GM10248 (cell line): ENCODE results near the gene PNMT.

ENCODE experiments used
- CTCF ChIA-PET: fragments of 300-600 bp; sonication (Branson Sonifier 250); formaldehyde crosslinking; extraction: SDS; loops from one replicate; lab custom pipeline; 2021; ENCODE audit warnings: antibody characterized with exemption; lab: Yijun Ruan, JAX
- POLR2A ChIA-PET: fragments of 350-650 bp; sonication (Branson Sonifier 250); formaldehyde crosslinking; extraction: SDS; loops from one replicate; lab custom pipeline; 2020; ENCODE audit warnings: antibody characterized with exemption; lab: Yijun Ruan, JAX
- DNase-seq: peaks from one replicate; pipeline ENCODE4 v3.0.0; 2012; ENCODE audit errors: extremely low spot score
- TF ChIP-seq, protein P1 (sequence below): IDR thresholded peaks from 2 replicates; pipeline ENCODE4 v1.5.1; 2012; ENCODE audit warnings: mild to moderate bottlenecking, low read depth; ENCODE audit errors: extremely low read depth, missing control alignments, control extremely low read depth

PNMT gene

DNA sequence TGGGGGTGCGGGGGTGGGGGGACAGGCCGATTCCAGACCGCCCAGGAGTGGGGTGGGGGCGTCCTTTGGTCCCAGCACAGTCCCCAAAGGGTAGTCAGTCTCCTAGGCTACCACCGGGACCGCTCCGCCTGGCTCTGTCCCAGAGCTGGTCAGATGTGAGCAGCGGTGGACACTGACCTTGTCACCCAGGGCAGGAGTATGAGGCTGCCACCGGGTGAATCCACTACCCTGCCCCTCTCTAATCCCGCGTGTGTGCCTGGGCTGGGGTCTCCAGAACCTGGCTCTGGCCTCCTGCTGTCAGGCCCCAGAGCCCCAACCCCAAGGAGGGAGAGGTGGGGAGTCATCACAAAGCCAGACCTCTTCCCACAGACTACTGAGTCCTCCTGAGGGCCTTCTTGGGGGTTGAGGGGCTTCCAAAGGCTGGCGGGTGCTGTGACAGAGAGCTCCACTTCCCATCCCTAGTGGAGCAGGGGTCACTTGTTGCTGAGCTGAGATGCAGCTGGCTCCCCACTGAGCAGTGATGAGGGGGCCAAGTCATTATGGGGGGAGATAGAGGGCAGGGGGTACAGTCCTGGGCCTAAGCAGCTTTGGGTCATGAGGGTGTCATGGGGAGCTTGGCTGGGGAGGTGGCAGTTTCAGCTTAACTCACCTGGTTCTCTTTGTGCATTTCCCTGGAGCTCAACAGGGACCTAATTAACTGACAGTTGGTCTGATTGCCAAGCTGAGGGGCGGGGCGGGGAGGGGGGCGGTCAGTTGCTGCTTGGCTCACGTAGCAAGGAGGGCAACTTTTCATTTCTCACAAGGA lies 40.3 kb upstream of the PNMT start:
- CTCF ChIA-PET: interaction anchor here (0.9 to 1.9 kb wide), 8 partner anchors 8 to 128 kb away, joined by 3 to 5 read pairs (median 4); partner anchors contain the start of gene MIEN1

DNA sequence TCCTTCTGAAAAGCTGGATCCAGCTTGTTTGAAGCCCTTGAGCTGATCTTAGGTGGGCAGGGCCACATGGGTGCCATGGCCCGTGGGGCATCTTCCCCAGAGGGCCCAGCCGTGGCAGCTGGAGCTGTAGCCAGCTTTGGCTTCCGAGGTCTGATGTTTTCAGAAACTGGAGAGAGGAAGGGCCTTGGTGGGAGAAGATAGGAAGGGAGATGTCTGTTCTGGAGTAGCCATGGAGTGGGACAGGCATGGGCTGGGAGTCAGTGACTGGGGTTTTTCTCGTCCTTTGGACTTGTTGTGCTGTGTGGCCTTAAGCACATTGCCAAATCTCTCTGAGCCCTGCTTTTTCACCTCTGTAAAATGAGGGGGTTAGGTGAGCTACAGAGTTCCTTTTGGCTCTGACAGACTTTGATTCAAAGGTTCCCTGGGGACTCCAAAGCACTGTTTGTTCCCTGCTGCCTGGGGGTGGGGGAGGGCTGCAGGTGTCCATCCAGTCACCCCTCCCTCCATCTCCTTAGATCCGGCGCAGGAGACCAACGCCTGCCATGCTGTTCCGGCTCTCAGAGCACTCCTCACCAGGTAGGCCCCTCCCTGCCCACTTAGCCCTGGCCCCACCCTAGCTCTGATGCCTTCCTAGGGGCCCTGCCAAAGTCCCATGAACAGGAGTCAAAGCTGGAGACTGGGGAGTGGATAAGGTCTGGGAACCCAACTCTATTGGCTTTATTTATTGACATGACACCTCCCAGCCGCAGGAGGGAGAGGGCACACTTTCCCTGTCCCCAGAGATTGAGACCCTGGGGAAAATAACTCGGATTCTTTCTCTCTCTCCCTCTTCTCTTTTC lies 39.4 kb upstream of the PNMT start:
- POLR2A ChIA-PET: no interaction called here

More for the DNA sequence above, 40.3 kb upstream of the PNMT start:
- POLR2A ChIA-PET: no interaction called here
- DNase-seq: no peak
- TF ChIP-seq, protein P1, sequence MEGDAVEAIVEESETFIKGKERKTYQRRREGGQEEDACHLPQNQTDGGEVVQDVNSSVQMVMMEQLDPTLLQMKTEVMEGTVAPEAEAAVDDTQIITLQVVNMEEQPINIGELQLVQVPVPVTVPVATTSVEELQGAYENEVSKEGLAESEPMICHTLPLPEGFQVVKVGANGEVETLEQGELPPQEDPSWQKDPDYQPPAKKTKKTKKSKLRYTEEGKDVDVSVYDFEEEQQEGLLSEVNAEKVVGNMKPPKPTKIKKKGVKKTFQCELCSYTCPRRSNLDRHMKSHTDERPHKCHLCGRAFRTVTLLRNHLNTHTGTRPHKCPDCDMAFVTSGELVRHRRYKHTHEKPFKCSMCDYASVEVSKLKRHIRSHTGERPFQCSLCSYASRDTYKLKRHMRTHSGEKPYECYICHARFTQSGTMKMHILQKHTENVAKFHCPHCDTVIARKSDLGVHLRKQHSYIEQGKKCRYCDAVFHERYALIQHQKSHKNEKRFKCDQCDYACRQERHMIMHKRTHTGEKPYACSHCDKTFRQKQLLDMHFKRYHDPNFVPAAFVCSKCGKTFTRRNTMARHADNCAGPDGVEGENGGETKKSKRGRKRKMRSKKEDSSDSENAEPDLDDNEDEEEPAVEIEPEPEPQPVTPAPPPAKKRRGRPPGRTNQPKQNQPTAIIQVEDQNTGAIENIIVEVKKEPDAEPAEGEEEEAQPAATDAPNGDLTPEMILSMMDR: no peak

DNA sequence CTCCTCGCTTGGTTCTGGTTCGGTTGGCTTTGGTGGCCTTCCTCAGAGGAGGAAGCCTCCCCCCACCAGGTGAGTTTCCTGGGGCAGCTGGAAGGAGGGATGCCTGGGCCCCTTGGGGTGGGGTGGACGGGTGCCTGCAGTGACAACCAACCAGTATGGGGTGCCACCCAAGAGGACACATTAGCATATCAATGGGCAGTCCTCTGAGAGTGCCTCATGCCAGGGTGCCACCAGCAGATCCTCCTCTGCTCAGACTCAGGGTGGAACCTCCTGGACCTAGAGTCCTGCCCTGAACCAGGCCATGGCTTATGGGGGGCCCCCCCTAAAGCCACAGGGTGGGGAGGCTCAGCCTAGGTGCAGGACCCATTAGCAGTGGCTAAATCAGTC lies 38.8 kb upstream of the PNMT start:
- ChIA-PET CTCF (interaction anchor here (1.9 to 6.5 kb wide), 6 partner anchors 7 to 127 kb away, joined by 4 to 166 read pairs (median 6); no protein-coding TSS in a partner anchor), POLR2A (no interaction called here)
- DNase-seq: no peak
- TF ChIP-seq, protein P1: no peak

More for the DNA sequence above, 39.4 kb upstream of the PNMT start:
- TF ChIP-seq, protein P1: no peak
- DNase-seq: no peak
- CTCF ChIA-PET: interaction anchor here (0.9 to 1.9 kb wide), 8 partner anchors 9 to 127 kb away, joined by 3 to 5 read pairs (median 4); partner anchors contain the start of gene MIEN1

DNA sequence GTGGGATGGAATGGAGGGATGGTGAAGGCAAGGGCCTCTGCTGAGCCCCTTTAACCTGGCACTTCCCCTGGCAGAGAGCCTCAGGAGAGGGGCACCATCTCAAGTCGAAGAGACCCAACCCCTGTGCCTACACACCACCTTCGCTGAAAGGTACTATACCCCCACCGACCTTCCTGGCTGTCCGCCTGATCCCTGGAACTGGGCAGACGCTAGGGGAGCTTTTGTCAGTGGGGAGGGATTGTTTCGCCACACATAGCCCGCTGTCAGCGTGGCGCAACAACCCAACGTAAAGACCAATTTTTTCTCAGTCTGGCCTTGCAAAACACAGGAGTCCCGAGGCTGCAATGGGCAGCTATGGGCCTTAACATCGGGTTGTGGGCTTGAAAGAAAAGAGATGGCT lies 38.4 kb upstream of the PNMT start:
- ChIA-PET POLR2A (no interaction called here), CTCF (interaction anchor here (1.9 to 6.5 kb wide), 6 partner anchors 7 to 126 kb away, joined by 4 to 166 read pairs (median 6); no protein-coding TSS in a partner anchor)
- DNase-seq: no peak
- TF ChIP-seq, protein P1: no peak

DNA sequence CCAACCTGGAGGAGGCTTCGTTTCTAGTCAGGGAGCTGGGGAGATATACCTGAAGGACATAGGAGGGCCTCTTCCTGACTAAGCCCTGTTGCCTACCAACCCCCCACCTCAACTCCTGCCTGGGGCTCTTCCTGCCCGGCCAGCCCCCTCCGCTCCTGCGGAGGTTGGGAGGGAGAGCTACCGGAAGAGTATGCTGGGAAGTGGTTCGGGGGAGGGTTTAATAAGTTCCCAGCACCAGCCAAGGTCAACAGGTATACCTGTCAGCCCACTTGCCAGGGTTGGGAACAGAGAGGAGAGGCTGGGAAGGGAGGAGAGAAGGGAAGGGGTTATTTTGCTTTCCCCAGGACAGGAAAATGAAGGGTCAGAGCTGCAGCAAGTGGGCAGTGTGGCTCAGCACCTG lies 36.9 kb upstream of the PNMT start:
- POLR2A ChIA-PET: no interaction called here
- TF ChIP-seq, protein P1: no peak
- CTCF ChIA-PET: interaction anchor here (1.6 to 6.5 kb wide), 5 partner anchors 8 to 57 kb away, joined by 3 to 166 read pairs (median 7); partner anchors contain the start of gene PGAP3
- no peak for DNase-seq
